ENCODE measurements around the gene OR14A2. TPM values are rescaled to one million over a fixed set of nuclear protein-coding genes. Genes with fewer than 3 reads are reported as not detected.
A peak's percentile ranks its signal among the peaks of the same experiment; 100 is the strongest.
"Not testable (repeated sequence)": the region's sequence is repeated elsewhere in the genome, so short reads cannot be mapped to it uniquely, and the experiment has no call there.

The OR14A2 gene
- not detected in 2 replicates for total RNA-seq
- long read RNA-seq, result 0 reads

DNA sequence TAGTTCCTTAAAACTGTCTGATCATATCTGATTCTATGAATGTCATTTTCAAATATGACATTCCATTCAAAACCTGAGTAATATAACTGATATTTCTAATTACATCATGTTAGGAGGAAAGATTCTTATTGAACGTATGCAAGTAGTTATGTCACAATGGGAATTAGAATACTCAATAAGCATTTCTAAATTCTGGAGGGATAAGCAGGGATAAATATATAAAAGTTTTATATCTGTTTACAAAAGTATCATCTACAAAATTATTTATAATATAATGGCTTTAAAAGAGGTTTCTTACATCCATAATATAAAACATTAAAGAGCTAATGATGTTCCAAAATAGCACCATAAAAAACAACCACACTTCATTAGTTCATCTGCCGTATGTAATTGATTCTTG, at the start of gene OR14A2:
TSS of gene OR14A2 (minus strand) at position 101 of the 400 bp plus-strand sequence.
- no peaks in the 10 kb centered on the region for H3K27me3 Mint-ChIP-seq (ENCODE audit: unreplicated experiment)
- H3K9me3 Mint-ChIP-seq (ENCODE audit: unreplicated experiment), result peaks cover 34% of the 10 kb centered on the region
- peaks cover 5% of the 10 kb centered on the region for H3K4me1 Mint-ChIP-seq (ENCODE audit: unreplicated experiment)
- H3K36me3 Mint-ChIP-seq (ENCODE audit: unreplicated experiment), result no peaks in the 10 kb centered on the region
- TF ChIP-seq, protein P1, sequence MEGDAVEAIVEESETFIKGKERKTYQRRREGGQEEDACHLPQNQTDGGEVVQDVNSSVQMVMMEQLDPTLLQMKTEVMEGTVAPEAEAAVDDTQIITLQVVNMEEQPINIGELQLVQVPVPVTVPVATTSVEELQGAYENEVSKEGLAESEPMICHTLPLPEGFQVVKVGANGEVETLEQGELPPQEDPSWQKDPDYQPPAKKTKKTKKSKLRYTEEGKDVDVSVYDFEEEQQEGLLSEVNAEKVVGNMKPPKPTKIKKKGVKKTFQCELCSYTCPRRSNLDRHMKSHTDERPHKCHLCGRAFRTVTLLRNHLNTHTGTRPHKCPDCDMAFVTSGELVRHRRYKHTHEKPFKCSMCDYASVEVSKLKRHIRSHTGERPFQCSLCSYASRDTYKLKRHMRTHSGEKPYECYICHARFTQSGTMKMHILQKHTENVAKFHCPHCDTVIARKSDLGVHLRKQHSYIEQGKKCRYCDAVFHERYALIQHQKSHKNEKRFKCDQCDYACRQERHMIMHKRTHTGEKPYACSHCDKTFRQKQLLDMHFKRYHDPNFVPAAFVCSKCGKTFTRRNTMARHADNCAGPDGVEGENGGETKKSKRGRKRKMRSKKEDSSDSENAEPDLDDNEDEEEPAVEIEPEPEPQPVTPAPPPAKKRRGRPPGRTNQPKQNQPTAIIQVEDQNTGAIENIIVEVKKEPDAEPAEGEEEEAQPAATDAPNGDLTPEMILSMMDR (IDR thresholded peaks at IDR 0.05), result no peak
- H3K27ac Mint-ChIP-seq (ENCODE audit: unreplicated experiment), result peak within 1 kb of the TSS; percentile 63
- H3K4me3 Mint-ChIP-seq (ENCODE audit: unreplicated experiment), result no peak within 1 kb of the TSS
- no peak for DNase-seq (ENCODE audit: extremely low spot score, unreplicated experiment)

DNA sequence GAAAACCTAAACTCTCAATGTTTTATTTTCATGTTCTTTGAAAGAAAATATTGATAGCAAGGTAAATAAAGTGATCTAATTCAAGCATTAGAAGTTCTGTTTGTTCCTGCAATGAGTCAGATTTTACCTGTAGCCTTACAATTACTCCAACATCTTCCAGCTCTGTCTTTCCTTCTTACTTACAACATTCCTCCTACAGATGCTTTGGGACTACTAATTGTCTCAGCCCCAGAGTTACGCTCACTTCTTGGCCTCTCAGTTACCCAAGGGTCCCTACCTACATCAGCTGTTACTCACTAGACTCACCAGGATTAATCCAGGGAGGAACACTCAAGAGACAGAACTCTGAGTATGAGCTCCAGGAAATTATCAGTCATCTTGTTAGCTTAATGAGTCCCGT, 49.6 kb upstream of the OR14A2 start:
- Mint-ChIP-seq H3K9me3 (ENCODE audit: unreplicated experiment) (peaks cover 37% of the 10 kb centered on the region), H3K4me1 (ENCODE audit: unreplicated experiment) (no peaks in the 10 kb centered on the region), H3K36me3 (ENCODE audit: unreplicated experiment) (no peaks in the 10 kb centered on the region), H3K4me3 (ENCODE audit: unreplicated experiment) (no peak overlapping the region), H3K27ac (ENCODE audit: unreplicated experiment) (no peak overlapping the region), H3K27me3 (ENCODE audit: unreplicated experiment) (no peaks in the 10 kb centered on the region)
- TF ChIP-seq, protein P1 (IDR thresholded peaks at IDR 0.05), result no peak
- DNase-seq (ENCODE audit: extremely low spot score, unreplicated experiment), result no peak

GRCh38 chr1:247769603-247770002, 21.7 kb upstream of the OR14A2 start:
- no peaks in the 10 kb centered on the region for H3K36me3 Mint-ChIP-seq (ENCODE audit: unreplicated experiment)
- DNase-seq (ENCODE audit: extremely low spot score, unreplicated experiment), result no peak
- H3K27ac Mint-ChIP-seq (ENCODE audit: unreplicated experiment), result no peak overlapping the region
- TF ChIP-seq, protein P1 (IDR thresholded peaks at IDR 0.05), result no peak
- H3K4me3 Mint-ChIP-seq (ENCODE audit: unreplicated experiment), result no peak overlapping the region
- H3K27me3 Mint-ChIP-seq (ENCODE audit: unreplicated experiment), result no peaks in the 10 kb centered on the region
- no peaks in the 10 kb centered on the region for H3K9me3 Mint-ChIP-seq (ENCODE audit: unreplicated experiment)
- no peaks in the 10 kb centered on the region for H3K4me1 Mint-ChIP-seq (ENCODE audit: unreplicated experiment)

- Mint-ChIP-seq H3K9me3 (ENCODE audit: unreplicated experiment) (no peaks in the 10 kb centered on the region), H3K4me3 (ENCODE audit: unreplicated experiment) (no peak within 1 kb of the TSS), H3K36me3 (ENCODE audit: unreplicated experiment) (no peaks in the 10 kb centered on the region), H3K27ac (ENCODE audit: unreplicated experiment) (no peak within 1 kb of the TSS), H3K4me1 (ENCODE audit: unreplicated experiment) (no peaks in the 10 kb centered on the region), H3K27me3 (ENCODE audit: unreplicated experiment) (no peaks in the 10 kb centered on the region)
- TF ChIP-seq, protein P1 (IDR thresholded peaks at IDR 0.05), result no peak
- no peak for DNase-seq (ENCODE audit: extremely low spot score, unreplicated experiment)
Measured at GRCh38 chr1:247760456-247760855, 12.5 kb upstream of the OR14A2 start, which contains the start of gene OR1C1. OR1C1 (minus strand) TSS chr1:247760556; CDS start chr1:247758406, 2,150 bp downstream.

GRCh38 chr1:247754311-247754710, 6.4 kb upstream of the OR14A2 start:
- H3K4me3 Mint-ChIP-seq (ENCODE audit: unreplicated experiment); H3K36me3 Mint-ChIP-seq (ENCODE audit: unreplicated experiment); DNase-seq (ENCODE audit: extremely low spot score, unreplicated experiment); H3K4me1 Mint-ChIP-seq (ENCODE audit: unreplicated experiment); H3K27ac Mint-ChIP-seq (ENCODE audit: unreplicated experiment); H3K9me3 Mint-ChIP-seq (ENCODE audit: unreplicated experiment); H3K27me3 Mint-ChIP-seq (ENCODE audit: unreplicated experiment): not testable (repeated sequence)

GRCh38 chr1:247749870-247750269, 1.9 kb upstream of the OR14A2 start:
- Mint-ChIP-seq H3K27ac (ENCODE audit: unreplicated experiment) (no peak overlapping the region), H3K27me3 (ENCODE audit: unreplicated experiment) (no peaks in the 10 kb centered on the region), H3K9me3 (ENCODE audit: unreplicated experiment) (peaks cover 19% of the 10 kb centered on the region), H3K4me1 (ENCODE audit: unreplicated experiment) (peaks cover 5% of the 10 kb centered on the region), H3K36me3 (ENCODE audit: unreplicated experiment) (no peaks in the 10 kb centered on the region), H3K4me3 (ENCODE audit: unreplicated experiment) (no peak overlapping the region)
- TF ChIP-seq, protein P1 (IDR thresholded peaks at IDR 0.05), result no peak
- no peak for DNase-seq (ENCODE audit: extremely low spot score, unreplicated experiment)

Measured in osteocyte (in vitro differentiated cells).